Subcutaneous adipose tissue (tissue), 4 donors: ENCODE results near the gene WIPF1. TPM values are rescaled to one million over a fixed set of nuclear protein-coding genes. Genes with fewer than 3 reads are reported as not detected.

ENCODE experiments used
- CTCF ChIP-seq: fragments of 450-650 bp; IDR thresholded peaks from one replicate; pipeline ENCODE4 v1.5.1; 2016; ENCODE audit warnings: low read depth, mild to moderate bottlenecking, control low read depth, antibody characterized with exemption, moderate library complexity
- total RNA-seq, 4 donors: library from RNA; depleted of rRNA; stranded (reverse); fragments of >200 nt; gene quantifications; one replicate each; pipeline ENCODE4 v1.1.0, GENCODE V29; 2016

WIPF1 gene
- total RNA-seq, 4 donors from 2014 or later = 44.7 to 81.3 (median 57.2) TPM

- TF ChIP-seq CTCF = no peak
These were observed 62.5 kb downstream of the WIPF1 start for GRCh38 chr2:174535083-174535482.

- no peak for TF ChIP-seq CTCF
These were observed 67.7 kb downstream of the WIPF1 start for GRCh38 chr2:174529916-174530315.

- TF ChIP-seq CTCF = no peak
These were observed 69.6 kb downstream of the WIPF1 start for GRCh38 chr2:174527959-174528358.

GRCh38 chr2:174527101-174527721, 70.4 kb downstream of the WIPF1 start:
- no peak for TF ChIP-seq CTCF

GRCh38 chr2:174524527-174524926, 73.1 kb downstream of the WIPF1 start:
- TF ChIP-seq CTCF = no peak

- TF ChIP-seq CTCF = no peak
These were observed 75.1 kb downstream of the WIPF1 start for GRCh38 chr2:174522553-174522952.

GRCh38 chr2:174518395-174518794, 79.2 kb downstream of the WIPF1 start:
- no peak for TF ChIP-seq CTCF
